ENCODE results near the gene VPS35. TPM values are rescaled to one million over a fixed set of nuclear protein-coding genes. Genes with fewer than 3 reads are reported as not detected.

The VPS35 gene
- polyA plus RNA-seq, 1 donor from 2014 or later: 155 TPM

GRCh38 chr16:46717692-46718091 is 28.7 kb upstream of the VPS35 start:
- H3K27ac ChIP-seq (ENCODE audit: low read length): no peak overlapping the region
- no peaks in the 10 kb centered on the region for H3K36me3 ChIP-seq (ENCODE audit: insufficient read depth, low read length)
- TF ChIP-seq SMC3 (conservative IDR thresholded peaks at IDR 0.05; ENCODE audit: poor library complexity): no peak
- TF ChIP-seq CTCF (IDR thresholded peaks at IDR 0.05; ENCODE audit: poor library complexity, severe bottlenecking): no peak
- no peak for TF ChIP-seq RAD21 (conservative IDR thresholded peaks at IDR 0.05)
- TF ChIP-seq EP300 (conservative IDR thresholded peaks at IDR 0.05; ENCODE audit: poor library complexity, severe bottlenecking): no peak
- no peak for TF ChIP-seq POLR2AphosphoS5 (IDR thresholded peaks at IDR 0.05)
- TF ChIP-seq TAF1 (IDR thresholded peaks at IDR 0.05; ENCODE audit: low read depth): no peak
- no peak for TF ChIP-seq EZH2 (IDR thresholded peaks at IDR 0.05; ENCODE audit: borderline replicate concordance, insufficient read depth, low read length, poor library complexity, severe bottlenecking)
- no peak for TF ChIP-seq MXI1 (conservative IDR thresholded peaks at IDR 0.05; ENCODE audit: poor library complexity, severe bottlenecking)
- TF ChIP-seq REST (IDR thresholded peaks at IDR 0.05; ENCODE audit: borderline replicate concordance): no peak
- H3F3A ChIP-seq (ENCODE audit: insufficient read depth, low read length, poor library complexity, severe bottlenecking): no peaks in the 10 kb centered on the region
- H3K4me2 ChIP-seq (ENCODE audit: low read length): no peak overlapping the region
- no peak overlapping the region for H3K4me3 ChIP-seq (ENCODE audit: low read length)
- no peak overlapping the region for H3K9ac ChIP-seq (ENCODE audit: low read length)
- no peak overlapping the region for H2AFZ ChIP-seq (ENCODE audit: low read depth, low read length)
- H4K20me1 ChIP-seq (ENCODE audit: insufficient read depth): no peaks in the 10 kb centered on the region
- H3K27me3 ChIP-seq (ENCODE audit: insufficient read depth, low read depth, low read length): no peaks in the 10 kb centered on the region
- no peaks in the 10 kb centered on the region for H3K79me2 ChIP-seq (replicated peaks; ENCODE audit: insufficient read depth, low read length)
- H3K9me3 ChIP-seq (ENCODE audit: low read length): no peaks in the 10 kb centered on the region
- no peaks in the 10 kb centered on the region for H3K9me2 ChIP-seq (ENCODE audit: insufficient read depth, low read length)

- Histone ChIP-seq H3K79me2 (replicated peaks; ENCODE audit: insufficient read depth, low read length) (no peaks in the 10 kb centered on the region), H2AFZ (ENCODE audit: low read depth, low read length) (no peak overlapping the region), H3K9ac (ENCODE audit: low read length) (no peak overlapping the region), H3K9me3 (ENCODE audit: low read length) (no peaks in the 10 kb centered on the region), H4K20me1 (ENCODE audit: insufficient read depth) (no peaks in the 10 kb centered on the region), H3K4me2 (ENCODE audit: low read length) (no peak overlapping the region), H3K9me2 (ENCODE audit: insufficient read depth, low read length) (no peaks in the 10 kb centered on the region), H3F3A (ENCODE audit: insufficient read depth, low read length, poor library complexity, severe bottlenecking) (no peaks in the 10 kb centered on the region), H3K36me3 (ENCODE audit: insufficient read depth, low read length) (no peaks in the 10 kb centered on the region), H3K27me3 (ENCODE audit: insufficient read depth, low read depth, low read length) (no peaks in the 10 kb centered on the region), H3K4me3 (ENCODE audit: low read length) (no peak overlapping the region), H3K27ac (ENCODE audit: low read length) (no peak overlapping the region)
- TF ChIP-seq EZH2 (IDR thresholded peaks at IDR 0.05; ENCODE audit: borderline replicate concordance, insufficient read depth, low read length, poor library complexity, severe bottlenecking) (no peak), CTCF (IDR thresholded peaks at IDR 0.05; ENCODE audit: poor library complexity, severe bottlenecking) (no peak)
Measured at GRCh38 chr16:46715769-46716305, 26.9 kb upstream of the VPS35 start.
